ENCODE data around the gene POLN.

The POLN gene

DNA sequence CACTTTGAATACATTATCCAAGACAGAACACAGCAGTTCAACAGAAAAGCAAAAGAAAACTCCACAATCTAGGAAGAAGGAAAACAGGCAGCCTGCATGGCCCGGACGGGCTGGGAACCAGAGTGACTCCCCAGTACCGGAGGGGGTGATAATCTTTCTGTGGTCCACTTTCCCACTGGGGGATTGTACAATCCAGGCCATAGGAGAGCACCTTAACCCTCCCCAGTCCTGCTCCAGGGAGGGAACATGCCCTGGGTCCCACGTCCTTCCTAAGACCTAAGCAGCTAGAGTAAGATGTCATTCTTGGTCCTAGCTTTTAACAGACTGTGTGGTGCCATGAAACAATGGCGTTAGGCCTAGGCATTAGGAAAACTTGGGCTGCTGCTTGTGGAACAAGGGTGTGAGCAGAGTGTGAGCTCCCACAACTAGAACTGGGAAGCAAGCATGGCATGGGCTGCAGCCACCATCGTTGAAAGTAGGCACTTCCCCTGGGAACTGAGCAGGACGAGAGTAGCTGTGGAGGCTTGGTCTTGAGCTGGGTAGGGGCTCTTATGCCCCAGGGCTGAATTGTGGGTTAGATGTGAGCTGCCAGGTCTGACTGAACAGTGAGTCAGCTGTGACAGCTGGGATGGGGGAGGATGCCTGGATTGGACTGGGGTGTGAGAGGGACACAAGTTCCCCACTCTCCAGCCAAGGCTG is 140.4 kb downstream of the POLN start:
- H3K9ac ChIP-seq (ENCODE audit: low read length in 2 of 2): no peak overlapping the region
- H3K9me3 ChIP-seq (ENCODE audit: control insufficient read depth in 2 of 2, low read length in 2 of 2): peaks cover 5 to 25% of the 10 kb centered on the region in 2 donors
- no peak overlapping the region for H3K4me3 ChIP-seq (ENCODE audit: low read length in 2 of 2)
- H3K4me1 ChIP-seq (ENCODE audit: control insufficient read depth, insufficient read depth, low read length): no peaks in the 10 kb centered on the region
- no peaks in the 10 kb centered on the region for H3K36me3 ChIP-seq (ENCODE audit: control insufficient read depth in 2 of 2, insufficient read depth in 2 of 2, low read length in 2 of 2)
- H3K27ac ChIP-seq (ENCODE audit: low read length): no peak overlapping the region
- peaks cover 0 to 3% of the 10 kb centered on the region in 2 donors for H3K27me3 ChIP-seq (ENCODE audit: control insufficient read depth in 1 of 2, insufficient read depth in 2 of 2, low read length in 2 of 2)

DNA sequence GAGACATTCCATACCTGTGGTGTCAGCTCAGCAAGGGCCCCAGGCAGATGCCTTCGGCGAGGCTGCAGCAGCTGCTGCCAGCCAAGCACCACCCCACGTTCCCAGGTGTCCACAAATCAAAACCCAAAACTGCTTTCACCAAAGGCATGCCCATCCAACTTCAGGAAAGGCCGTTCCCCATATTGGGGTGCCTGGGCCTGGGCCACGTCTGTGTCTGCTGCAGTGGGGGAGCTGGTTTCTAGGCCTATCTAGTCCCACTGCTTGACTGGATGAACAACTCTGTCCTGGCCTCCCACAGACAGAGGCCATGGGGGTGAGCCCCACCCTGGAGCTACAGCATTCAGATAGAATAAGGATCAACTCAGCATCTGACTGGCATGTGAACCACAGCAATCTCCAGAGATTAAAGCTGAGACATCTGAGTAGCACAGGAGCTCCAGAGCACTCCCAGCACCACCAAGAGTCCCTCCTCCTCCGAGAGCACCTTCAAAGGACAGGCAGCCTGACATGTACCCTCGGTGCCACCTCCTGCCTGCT is 145.8 kb downstream of the POLN start:
- no peaks in the 10 kb centered on the region for H3K4me1 ChIP-seq (ENCODE audit: control insufficient read depth, insufficient read depth, low read length)
- no peak overlapping the region for H3K4me3 ChIP-seq (ENCODE audit: low read length in 2 of 2)
- H3K27ac ChIP-seq (ENCODE audit: low read length): no peak overlapping the region
- H3K27me3 ChIP-seq (ENCODE audit: control insufficient read depth in 1 of 2, insufficient read depth in 2 of 2, low read length in 2 of 2): no peaks in the 10 kb centered on the region
- no peak overlapping the region for H3K9ac ChIP-seq (ENCODE audit: low read length in 2 of 2)
- no peaks in the 10 kb centered on the region for H3K36me3 ChIP-seq (ENCODE audit: control insufficient read depth in 2 of 2, insufficient read depth in 2 of 2, low read length in 2 of 2)
- peaks cover 0 to 9% of the 10 kb centered on the region in 2 donors for H3K9me3 ChIP-seq (ENCODE audit: control insufficient read depth in 2 of 2, low read length in 2 of 2)

- H3K9ac ChIP-seq (ENCODE audit: low read length in 2 of 2): no peak overlapping the region
- no peaks in the 10 kb centered on the region for H3K36me3 ChIP-seq (ENCODE audit: control insufficient read depth in 2 of 2, insufficient read depth in 2 of 2, low read length in 2 of 2)
- peaks cover 0 to 9% of the 10 kb centered on the region in 2 donors for H3K9me3 ChIP-seq (ENCODE audit: control insufficient read depth in 2 of 2, low read length in 2 of 2)
- no peak overlapping the region for H3K27ac ChIP-seq (ENCODE audit: low read length)
- H3K4me1 ChIP-seq (ENCODE audit: control insufficient read depth, insufficient read depth, low read length): no peaks in the 10 kb centered on the region
- H3K27me3 ChIP-seq (ENCODE audit: control insufficient read depth in 1 of 2, insufficient read depth in 2 of 2, low read length in 2 of 2): no peaks in the 10 kb centered on the region
- H3K4me3 ChIP-seq (ENCODE audit: low read length in 2 of 2): no peak overlapping the region
These were observed 146.5 kb downstream of the POLN start for GRCh38 chr4:2095236-2096072.

- peaks cover 0 to 9% of the 10 kb centered on the region in 2 donors for H3K9me3 ChIP-seq (ENCODE audit: control insufficient read depth in 2 of 2, low read length in 2 of 2)
- H3K27me3 ChIP-seq (ENCODE audit: control insufficient read depth in 1 of 2, insufficient read depth in 2 of 2, low read length in 2 of 2): no peaks in the 10 kb centered on the region
- no peaks in the 10 kb centered on the region for H3K4me1 ChIP-seq (ENCODE audit: control insufficient read depth, insufficient read depth, low read length)
- no peak overlapping the region for H3K4me3 ChIP-seq (ENCODE audit: low read length in 2 of 2)
- H3K36me3 ChIP-seq (ENCODE audit: control insufficient read depth in 2 of 2, insufficient read depth in 2 of 2, low read length in 2 of 2): no peaks in the 10 kb centered on the region
- no peak overlapping the region for H3K9ac ChIP-seq (ENCODE audit: low read length in 2 of 2)
- no peak overlapping the region for H3K27ac ChIP-seq (ENCODE audit: low read length)
These were observed 147.4 kb downstream of the POLN start for GRCh38 chr4:2094545-2094944.

GRCh38 chr4:2093265-2093664 is 148.7 kb downstream of the POLN start:
- H3K9me3 ChIP-seq (ENCODE audit: control insufficient read depth in 2 of 2, low read length in 2 of 2): peaks cover 0 to 9% of the 10 kb centered on the region in 2 donors
- no peak overlapping the region for H3K27ac ChIP-seq (ENCODE audit: low read length)
- H3K36me3 ChIP-seq (ENCODE audit: control insufficient read depth in 2 of 2, insufficient read depth in 2 of 2, low read length in 2 of 2): no peaks in the 10 kb centered on the region
- no peak overlapping the region for H3K9ac ChIP-seq (ENCODE audit: low read length in 2 of 2)
- no peaks in the 10 kb centered on the region for H3K27me3 ChIP-seq (ENCODE audit: control insufficient read depth in 1 of 2, insufficient read depth in 2 of 2, low read length in 2 of 2)
- H3K4me1 ChIP-seq (ENCODE audit: control insufficient read depth, insufficient read depth, low read length): no peaks in the 10 kb centered on the region
- H3K4me3 ChIP-seq (ENCODE audit: low read length in 2 of 2): no peak overlapping the region

- Histone ChIP-seq H3K36me3 (ENCODE audit: control insufficient read depth in 2 of 2, insufficient read depth in 2 of 2, low read length in 2 of 2) (no peaks in the 10 kb centered on the region), H3K9ac (ENCODE audit: low read length in 2 of 2) (no peak overlapping the region), H3K9me3 (ENCODE audit: control insufficient read depth in 2 of 2, low read length in 2 of 2) (peaks cover 0 to 9% of the 10 kb centered on the region in 2 donors), H3K4me1 (ENCODE audit: control insufficient read depth, insufficient read depth, low read length) (no peaks in the 10 kb centered on the region), H3K4me3 (ENCODE audit: low read length in 2 of 2) (no peak overlapping the region), H3K27me3 (ENCODE audit: control insufficient read depth in 1 of 2, insufficient read depth in 2 of 2, low read length in 2 of 2) (no peaks in the 10 kb centered on the region), H3K27ac (ENCODE audit: low read length) (no peak overlapping the region)
These were observed 149.3 kb downstream of the POLN start for GRCh38 chr4:2092669-2093053.

DNA sequence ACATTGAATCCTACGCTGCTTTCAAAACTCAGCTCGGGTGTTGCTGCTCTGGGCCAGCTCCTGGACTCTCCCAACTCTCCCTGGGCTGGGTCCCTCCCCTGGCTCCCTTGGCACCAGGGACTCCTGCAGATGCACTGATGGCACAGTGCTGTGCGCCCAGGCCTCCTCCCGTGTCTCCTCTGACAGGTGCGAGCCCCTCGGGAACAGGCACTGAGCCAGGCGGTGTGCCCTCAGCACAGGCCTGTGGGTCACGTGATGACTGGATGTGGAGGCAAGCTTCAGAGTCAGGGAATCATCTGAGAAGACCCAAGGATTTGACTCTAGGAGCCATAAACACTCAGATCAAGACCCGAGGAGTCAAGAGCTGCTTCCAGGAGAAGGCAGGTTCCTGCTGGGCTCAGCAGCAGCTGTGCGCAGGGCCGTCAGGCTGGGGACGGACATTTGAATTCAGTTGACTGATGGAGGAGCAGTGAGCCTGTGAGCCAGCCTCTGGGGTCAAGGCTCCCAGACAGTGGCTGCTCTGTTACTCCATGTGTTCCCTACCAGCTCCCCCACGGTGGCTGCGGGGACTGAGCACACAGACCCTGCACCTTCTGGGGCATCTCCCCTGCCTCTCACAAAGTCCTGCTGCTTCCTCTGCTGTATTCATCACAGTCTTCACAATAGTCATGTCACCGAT is 149.8 kb downstream of the POLN start:
- Histone ChIP-seq H3K27me3 (ENCODE audit: control insufficient read depth in 1 of 2, insufficient read depth in 2 of 2, low read length in 2 of 2) (no peaks in the 10 kb centered on the region), H3K9ac (ENCODE audit: low read length in 2 of 2) (no peak overlapping the region), H3K4me3 (ENCODE audit: low read length in 2 of 2) (no peak overlapping the region), H3K9me3 (ENCODE audit: control insufficient read depth in 2 of 2, low read length in 2 of 2) (peaks cover 0 to 9% of the 10 kb centered on the region in 2 donors), H3K4me1 (ENCODE audit: control insufficient read depth, insufficient read depth, low read length) (no peaks in the 10 kb centered on the region), H3K36me3 (ENCODE audit: control insufficient read depth in 2 of 2, insufficient read depth in 2 of 2, low read length in 2 of 2) (no peaks in the 10 kb centered on the region), H3K27ac (ENCODE audit: low read length) (no peak overlapping the region)

GRCh38 chr4:2090642-2091041 is 151.3 kb downstream of the POLN start:
- no peak overlapping the region for H3K27ac ChIP-seq (ENCODE audit: low read length)
- no peaks in the 10 kb centered on the region for H3K4me1 ChIP-seq (ENCODE audit: control insufficient read depth, insufficient read depth, low read length)
- no peaks in the 10 kb centered on the region for H3K9me3 ChIP-seq (ENCODE audit: control insufficient read depth in 2 of 2, low read length in 2 of 2)
- H3K4me3 ChIP-seq (ENCODE audit: low read length in 2 of 2): no peak overlapping the region
- H3K27me3 ChIP-seq (ENCODE audit: control insufficient read depth in 1 of 2, insufficient read depth in 2 of 2, low read length in 2 of 2): no peaks in the 10 kb centered on the region
- H3K36me3 ChIP-seq (ENCODE audit: control insufficient read depth in 2 of 2, insufficient read depth in 2 of 2, low read length in 2 of 2): no peaks in the 10 kb centered on the region
- H3K9ac ChIP-seq (ENCODE audit: low read length in 2 of 2): no peak overlapping the region

- Histone ChIP-seq H3K9me3 (ENCODE audit: control insufficient read depth in 2 of 2, low read length in 2 of 2) (no peaks in the 10 kb centered on the region), H3K4me1 (ENCODE audit: control insufficient read depth, insufficient read depth, low read length) (no peaks in the 10 kb centered on the region), H3K36me3 (ENCODE audit: control insufficient read depth in 2 of 2, insufficient read depth in 2 of 2, low read length in 2 of 2) (no peaks in the 10 kb centered on the region), H3K9ac (ENCODE audit: low read length in 2 of 2) (no peak overlapping the region), H3K27me3 (ENCODE audit: control insufficient read depth in 1 of 2, insufficient read depth in 2 of 2, low read length in 2 of 2) (no peaks in the 10 kb centered on the region), H3K27ac (ENCODE audit: low read length) (no peak overlapping the region), H3K4me3 (ENCODE audit: low read length in 2 of 2) (no peak overlapping the region)
These were observed 152.7 kb downstream of the POLN start for GRCh38 chr4:2089222-2089621.

- Histone ChIP-seq H3K9me3 (ENCODE audit: control insufficient read depth in 2 of 2, low read length in 2 of 2) (no peaks in the 10 kb centered on the region), H3K4me1 (ENCODE audit: control insufficient read depth, insufficient read depth, low read length) (no peaks in the 10 kb centered on the region), H3K4me3 (ENCODE audit: low read length in 2 of 2) (no peak overlapping the region), H3K27me3 (ENCODE audit: control insufficient read depth in 1 of 2, insufficient read depth in 2 of 2, low read length in 2 of 2) (no peaks in the 10 kb centered on the region), H3K36me3 (ENCODE audit: control insufficient read depth in 2 of 2, insufficient read depth in 2 of 2, low read length in 2 of 2) (no peaks in the 10 kb centered on the region), H3K27ac (ENCODE audit: low read length) (no peak overlapping the region), H3K9ac (ENCODE audit: low read length in 2 of 2) (no peak overlapping the region)
These were observed 154.8 kb downstream of the POLN start for GRCh38 chr4:2087170-2087569.
